Dermis lymphatic vessel endothelial cell (primary cell): ENCODE data around the gene HAND1. TPM values are rescaled to one million over a fixed set of nuclear protein-coding genes. Genes with fewer than 3 reads are reported as not detected.

Experiments used
- total RNA-seq: library from RNA; depleted of rRNA; stranded (reverse); fragments of >200 nt; gene quantifications from 2 replicates; pipeline ENCODE4 v1.2.1, GENCODE V29; 2014

HAND1 gene
- total RNA-seq = not detected in 2 replicates

DNA sequence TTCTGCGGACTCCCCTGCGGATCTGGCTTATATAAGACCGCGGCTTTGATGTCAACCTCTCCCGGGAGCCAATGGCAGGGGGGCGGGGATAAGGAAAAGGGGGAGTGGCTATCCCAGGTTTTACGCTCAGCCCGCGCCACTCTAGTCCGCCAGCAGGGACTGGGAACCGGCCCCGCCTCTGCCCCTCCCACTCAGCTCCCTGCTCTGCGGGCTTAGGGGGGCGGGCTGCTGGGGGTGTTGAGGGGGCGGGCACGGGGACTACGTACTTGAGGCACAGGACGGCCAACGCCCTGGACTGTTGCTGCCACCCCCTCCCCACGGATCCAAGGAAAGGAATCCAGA, at the start of gene HAND1:
TSS of gene HAND1 (minus strand) at position 4 of the 342 bp plus-strand sequence. CDS start 219 bp downstream, outside the sequence.

DNA sequence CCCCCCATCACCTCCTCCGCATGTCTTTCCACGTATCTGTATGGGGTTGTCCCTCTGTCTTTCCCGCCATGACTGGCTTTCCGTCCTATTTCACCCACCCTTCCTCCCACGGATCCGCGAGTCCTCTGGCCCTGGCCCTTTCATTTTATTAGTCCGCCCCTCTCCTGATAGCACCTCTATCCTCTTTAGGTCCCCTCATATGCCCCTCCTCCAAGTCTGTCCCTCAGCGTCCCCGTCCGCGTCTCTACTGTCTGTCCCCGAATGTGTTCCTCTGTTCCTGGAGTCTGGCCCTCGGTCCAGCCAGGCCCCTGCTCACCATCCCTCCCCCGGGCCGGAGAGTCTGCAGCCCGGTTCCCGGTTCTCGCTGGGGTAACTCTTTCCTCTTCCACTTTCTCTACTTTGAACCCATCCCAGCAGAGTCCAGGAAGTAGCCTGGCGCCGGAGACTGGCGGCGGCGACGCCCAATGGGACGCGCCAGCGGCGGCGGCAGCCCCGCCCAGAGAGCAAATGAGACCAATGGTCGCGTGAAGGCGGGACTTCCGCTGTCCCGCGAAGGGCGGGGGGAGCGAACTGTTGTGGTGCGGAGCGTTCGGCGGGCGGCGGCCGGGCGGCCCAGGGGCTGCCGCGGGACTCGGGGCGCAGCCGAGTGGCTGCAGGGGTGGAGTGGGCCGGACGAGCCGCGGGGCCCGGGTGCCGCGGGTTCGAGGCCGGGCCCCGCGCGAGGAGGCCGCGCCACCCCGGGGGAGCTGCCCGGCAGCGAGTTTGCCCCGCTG, 32.4 kb downstream of the HAND1 start, which contains the start of gene SAP30L:
TSS of gene SAP30L (plus strand) at position 576 of the 773 bp plus-strand sequence. CDS start 608 bp downstream, outside the sequence.

Other genes with a start within 250 kb of the HAND1 start
- 29.2 and 30.0 TPM in 2 replicates for gene SAP30L, start 32.2 kb downstream of the HAND1 start, total RNA-seq